K562 (cell line): Measurements from ENCODE around the gene SIGLEC9. TPM values are rescaled to one million over a fixed set of nuclear protein-coding genes. Genes with fewer than 3 reads are reported as not detected.

Experiments used
- ATAC-seq: fragments of 200-7000 bp; cut with Tn5 transposase; 3 replicates; pipeline ENCODE4 v1.9.1; 2020; ENCODE audit warnings: moderate library complexity
- BruUV-seq: library from RNA; stranded (reverse); fragments of 400-500 nt; replicated peaks from 2 replicates; lab custom pipeline; 2021; lab: Mats Ljungman, UMichigan
- CTCF ChIA-PET: fragments of 300-600 bp; formaldehyde crosslinking; extraction: SDS; loops from one replicate; lab custom pipeline; 2021; ENCODE audit warnings: low intra/inter-chr PET ratio; lab: Yijun Ruan, JAX
- POLR2A ChIA-PET: fragments of 300-600, 350-650 bp; sonication (Branson Sonifier 250); formaldehyde crosslinking; extraction: SDS; loops from one replicate; lab custom pipeline; 2021; ENCODE audit warnings: antibody characterized with exemption, inconsistent platforms; lab: Yijun Ruan, JAX
- DNase-seq, 4 experiments: peaks; one replicate each; pipeline versions ENCODE4 v3.0.0 to v3.0.0-alpha.2; 2011 to 2018; ENCODE audit warnings: low spot score in 3 of 4, mixed read lengths in 3 of 4; ENCODE audit errors: extremely low read depth in 1 of 4
- FAIRE-seq: peaks from 2 replicates; lab custom pipeline; 2011; peaks lifted over from hg19 to GRCh38; lab: Jason Lieb, UNC
- H2AFZ ChIP-seq: 2 replicates; pipeline ENCODE4 v1.6.0; 2011; ENCODE audit warnings: low read depth, low read length, control low read depth, inconsistent platforms
- H3K27ac ChIP-seq: fragments of 200-600 bp; 3 replicates; pipeline ENCODE4 v1.8.0; 2011; ENCODE audit warnings: low read depth, mild to moderate bottlenecking, control low read depth, inconsistent platforms, low read length, moderate library complexity, mixed read lengths; ENCODE audit errors: extremely low read depth
- H3K27me3 ChIP-seq, 2 experiments: fragments of 300-600 bp in 1 of 2; 2 replicates in 1 of 2; 3 replicates in 1 of 2; pipeline versions ENCODE4 v1.6.0 to v1.8.0; 2011; ENCODE audit warnings: inconsistent platforms in 2 of 2, low read length in 2 of 2, mild to moderate bottlenecking in 1 of 2, mixed read lengths in 1 of 2, moderate library complexity in 1 of 2; ENCODE audit not compliant: control insufficient read depth in 2 of 2, insufficient read depth in 2 of 2
- H3K36me3 ChIP-seq: fragments of 300-600 bp; 3 replicates; pipeline ENCODE4 v1.8.0; 2011; ENCODE audit warnings: mild to moderate bottlenecking, low read length, inconsistent platforms; ENCODE audit not compliant: control insufficient read depth, insufficient read depth
- H3K4me1 ChIP-seq, 2 experiments: fragments of 200-600 bp in 1 of 2; replicated peaks in 1 of 2; 2 replicates in 1 of 2; 3 replicates in 1 of 2; pipeline versions ENCODE4 v1.5.1 to v1.8.0; 2011; ENCODE audit warnings: inconsistent platforms in 2 of 2, low read length in 2 of 2, mild to moderate bottlenecking in 1 of 2, mixed read lengths in 1 of 2, moderate library complexity in 1 of 2; ENCODE audit not compliant: control insufficient read depth in 2 of 2, insufficient read depth in 2 of 2
- H3K4me2 ChIP-seq: 2 replicates; pipeline ENCODE4 v1.6.1; 2011; ENCODE audit warnings: low read length, control low read depth, inconsistent platforms, mixed read lengths; ENCODE audit not compliant: insufficient read depth
- H3K4me3 ChIP-seq: fragments of 200-600 bp; sonication (generic), shearing (Covaris generic); 2 replicates; pipeline ENCODE4 v1.5.1; 2016; ENCODE audit warnings: control low read depth, inconsistent platforms
- H3K79me2 ChIP-seq: fragments of 200-600 bp; 3 replicates; pipeline ENCODE4 v1.8.0; 2011; ENCODE audit warnings: low read length, inconsistent platforms; ENCODE audit not compliant: control insufficient read depth, insufficient read depth
- H3K9ac ChIP-seq, 2 experiments: 2 replicates each; pipeline versions ENCODE4 v1.6.0 to v1.6.1; 2011; ENCODE audit warnings: low read depth in 2 of 2, low read length in 2 of 2, control low read depth in 1 of 2, inconsistent platforms in 1 of 2, mild to moderate bottlenecking in 1 of 2, mixed read lengths in 1 of 2; ENCODE audit not compliant: insufficient read depth in 1 of 2
- H3K9me1 ChIP-seq: one replicate; pipeline ENCODE4 v1.6.0; 2011; ENCODE audit warnings: inconsistent platforms, mild to moderate bottlenecking, low read length, moderate library complexity; ENCODE audit not compliant: control insufficient read depth, insufficient read depth
- H3K9me3 ChIP-seq: replicated peaks from 2 replicates; pipeline ENCODE4 v1.5.1; 2011; ENCODE audit warnings: low read depth, low read length, inconsistent platforms; ENCODE audit not compliant: control insufficient read depth, insufficient read depth
- H4K20me1 ChIP-seq: replicated peaks from 2 replicates; pipeline ENCODE4 v1.6.1; 2011; ENCODE audit warnings: low read length, inconsistent platforms, mixed read lengths; ENCODE audit not compliant: control insufficient read depth, insufficient read depth
- ELK3 ChIP-seq: fragments of 450-650 bp; formaldehyde crosslinking; IDR thresholded peaks from 2 replicates; pipeline ENCODE4 v1.4.0; 2020; ENCODE audit warnings: mild to moderate bottlenecking
- HIVEP1 ChIP-seq: fragments of 250-450 bp; sonication (Bioruptor Pico); IDR thresholded peaks from 2 replicates; pipeline ENCODE4 v1.4.0; 2020; ENCODE audit warnings: mild to moderate bottlenecking
- MLLT1 ChIP-seq, 2 experiments: fragments of 450-650 bp; IDR thresholded peaks; 2 replicates each; pipeline ENCODE4 v1.6.1; 2016
- MTF1 ChIP-seq: fragments of 250-450 bp; sonication (Bioruptor Pico); IDR thresholded peaks from 2 replicates; pipeline ENCODE4 v1.9.0; 2021; ENCODE audit warnings: moderate library complexity, mild to moderate bottlenecking, inconsistent platforms, borderline replicate concordance
- NBN ChIP-seq: fragments of 450-650 bp; IDR thresholded peaks from 2 replicates; pipeline ENCODE4 v1.6.1; 2016; ENCODE audit warnings: low read depth, mild to moderate bottlenecking
- NR1H2 ChIP-seq: sonication (generic); formaldehyde crosslinking; IDR thresholded peaks from 2 replicates; pipeline ENCODE4 v1.4.0; 2020; ENCODE audit warnings: mild to moderate bottlenecking, missing genetic modification reagents
- PHF20 ChIP-seq: fragments of 450-650 bp; IDR thresholded peaks from 2 replicates; pipeline ENCODE4 v1.6.1; 2018; ENCODE audit not compliant: partially characterized antibody
- PML ChIP-seq: IDR thresholded peaks from 2 replicates; pipeline ENCODE4 v1.6.1; 2012; ENCODE audit warnings: low read length, inconsistent platforms
- POLR3G ChIP-seq: IDR thresholded peaks from 2 replicates; pipeline ENCODE4 v1.6.1; 2011; ENCODE audit not compliant: insufficient read length, insufficient replicate concordance; ENCODE audit errors: extremely low read depth
- RNF2 ChIP-seq: sonication (generic); IDR thresholded peaks from 2 replicates; pipeline ENCODE4 v1.6.1; 2016
- TEAD4 ChIP-seq, 2 experiments: sonication (generic) in 1 of 2; formaldehyde crosslinking in 1 of 2; IDR thresholded peaks; 2 replicates each; pipeline versions ENCODE4 v1.6.1 to v1.8.0; 2012 to 2022; ENCODE audit warnings: borderline replicate concordance in 1 of 2, inconsistent platforms in 1 of 2, low read length in 1 of 2, mild to moderate bottlenecking in 1 of 2, missing genetic modification reagents in 1 of 2
- USF2 ChIP-seq: sonication (generic); formaldehyde crosslinking; IDR thresholded peaks from 2 replicates; pipeline ENCODE4 v1.5.0; 2020; ENCODE audit warnings: missing genetic modification reagents
- ZBTB34 ChIP-seq: fragments of 250-450 bp; sonication (Bioruptor Pico); IDR thresholded peaks from 2 replicates; pipeline ENCODE4 v1.8.0; 2021; ENCODE audit warnings: mild to moderate bottlenecking, moderate library complexity
- ZSCAN29 ChIP-seq: fragments of 450-650 bp; IDR thresholded peaks from 2 replicates; pipeline ENCODE4 v1.6.1; 2017
- WGBS: fragments of 100-300 bp; shearing (Covaris generic); methylation state at CpG from one replicate; pipeline ENCODE4 v1.1.6; 2016; ENCODE audit warnings: low coverage, mixed read lengths; ENCODE audit not compliant: insufficient coverage; ENCODE audit errors: missing lambda C conversion rate; 5-methylcytosine and 5-hydroxymethylcytosine counted together
- in situ Hi-C: fragments of 300-500 bp; cut with MboI; formaldehyde crosslinking; loops from 4 replicates; pipeline ENCODE4 v1.15.0; 2018; ENCODE audit warnings: inconsistent platforms, mixed read lengths
- intact Hi-C: fragments of 100-400 bp; cut with micrococcal nuclease; formaldehyde crosslinking; loops from 2 replicates; pipeline ENCODE4 v1.14.2; 2022
- polyA plus RNA-seq, 8 experiments: library from polyadenylated mRNA; depleted of rRNA in 4 of 8; stranded (reverse) in 5 of 8; unstranded in 3 of 8; fragments of >200 nt; fragmentation: Nextera tagmentation in 2 of 8; fragmentation: Illumina TruSeq in 1 of 8; extraction: Ambion mirVana in 2 of 8; extraction: Trizol in 1 of 8; gene quantifications; 2 replicates each; pipeline versions ENCODE4 v1.2.1 to v1.2.3, GENCODE V29; 2011 to 2014; ENCODE audit warnings: inconsistent platforms in 1 of 8, missing spikeins in 1 of 8
- total RNA-seq, 7 experiments: library from RNA; depleted of rRNA in 6 of 7; stranded (reverse); fragments of >200 nt in 6 of 7; fragmentation: Illumina TruSeq in 2 of 7; extraction: Trizol in 2 of 7; gene quantifications; 2 replicates each; pipeline versions ENCODE4 v1.2.1 to v1.2.3, GENCODE V29; 2011 to 2021; ENCODE audit warnings: low replicate concordance in 1 of 7

SIGLEC9 gene
- total and polyA plus RNA-seq, 9 of the 15 experiments (the other 6 are each of a cell fraction or from before 2014, with no cell fraction given) = 0.09 to 0.34 (median 0.22) TPM; not detected in 4

GRCh38 chr19:51083181-51083580 lies 41.5 kb upstream of the SIGLEC9 start (continued):
- no peak for TF ChIP-seq USF2 (CRISPR knock-in tag)

GRCh38 chr19:51083783-51084182 lies 40.9 kb upstream of the SIGLEC9 start:
- DNase-seq = no peak
- Histone ChIP-seq H3K79me2 (no peaks in the 10 kb centered on the region), H3K27ac (no peak overlapping the region), H3K9me3 (no peaks in the 10 kb centered on the region), H3K9ac (no peak overlapping the region), H3K4me3 (no peak overlapping the region), H3K27me3 (peaks cover 23 to 77% of the 10 kb centered on the region in 2 experiments; a peak in 4 of 5 replicates), H3K36me3 (no peaks in the 10 kb centered on the region), H2AFZ (no peak overlapping the region), H3K4me2 (no peak overlapping the region), H3K9me1 (no peaks in the 10 kb centered on the region), H4K20me1 (no peaks in the 10 kb centered on the region; the same call in 1 of the 2 replicates), H3K4me1 (peaks cover 0 to 10% of the 10 kb centered on the region in 2 experiments; a peak in 2 of 5 replicates)
- no TSS peak for BruUV-seq
- TF ChIP-seq PHF20 (no peak), TEAD4 (IDR thresholded peaks at IDR 0.05; ENCODE audit: low read length) (no peak), TEAD4 (CRISPR knock-in tag; IDR thresholded peaks at IDR 0.05; ENCODE audit: borderline replicate concordance) (no peak), ELK3 (CRISPR knock-in tag) (no peak), ZSCAN29 (no peak), NBN (no peak), NR1H2 (CRISPR knock-in tag) (no peak), POLR3G (no peak), RNF2 (no peak), MLLT1 (IDR thresholded peaks at IDR 0.05) (no peak), HIVEP1 (CRISPR knock-in tag) (no peak), PML (no peak), ZBTB34 (CRISPR knock-in tag) (no peak), MTF1 (no peak)
- no peak for FAIRE-seq
- no peak for ATAC-seq
- 0% methylated on average over 8 of the region's 14 CpGs for WGBS
- CTCF ChIA-PET = interaction anchor here (0.6 kb wide), 1 partner anchor 367 kb away, joined by 3 read pairs; no protein-coding TSS in a partner anchor
- POLR2A ChIA-PET = interaction anchor here (1.0 kb wide), 1 partner anchor 36 kb away, joined by 3 read pairs; no protein-coding TSS in a partner anchor
- intact Hi-C loops (no loop called here), in situ Hi-C loops (no loop called here)
